Ascending aorta (tissue), 2 donors: ENCODE results near the gene DAB1. TPM values are rescaled to one million over a fixed set of nuclear protein-coding genes. Genes with fewer than 3 reads are reported as not detected.
"Not testable (repeated sequence)": the region's sequence is repeated elsewhere in the genome, so short reads cannot be mapped to it uniquely, and the experiment has no call there.

Experiments used
- DNase-seq, 2 donors: peaks; one replicate each; pipeline ENCODE4 v3.0.0-alpha.2; 2019; ENCODE audit warnings: low spot score in 2 of 2
- H3K27ac ChIP-seq, 2 donors: fragments of 200-600 bp; sonication (generic); one replicate each; pipeline ENCODE4 v1.5.1; 2016 to 2017; ENCODE audit warnings: mild to moderate bottlenecking in 1 of 2
- H3K27me3 ChIP-seq: fragments of 200-600 bp; sonication (generic); one replicate; pipeline ENCODE4 v1.5.1; 2017
- H3K36me3 ChIP-seq, 2 donors: fragments of 200-600 bp; sonication (generic); one replicate each; pipeline ENCODE4 v1.5.1; 2016
- H3K4me1 ChIP-seq, 2 donors: fragments of 200-600 bp; sonication (generic); one replicate each; pipeline ENCODE4 v1.5.1; 2016 to 2017; ENCODE audit warnings: mild to moderate bottlenecking in 1 of 2
- H3K4me3 ChIP-seq, 2 donors: fragments of 200-600 bp; sonication (generic); one replicate each; pipeline ENCODE4 v1.5.1; 2016 to 2017; ENCODE audit warnings: mild to moderate bottlenecking in 1 of 2
- H3K9me3 ChIP-seq, 2 donors: fragments of 200-600 bp; sonication (generic); one replicate each; pipeline ENCODE4 v1.5.1; 2016
- intact Hi-C: fragments of 100-400 bp; cut with DNase I; formaldehyde crosslinking; loops from one replicate; pipeline ENCODE4 v1.15.1; 2023
- total RNA-seq: library from RNA; depleted of rRNA; stranded (reverse); fragments of >200 nt; gene quantifications from one replicate; pipeline ENCODE4 v1.1.0, GENCODE V29; 2016
- TF ChIP-seq, protein P1 (sequence below), 3 experiments: fragments of 200-600 bp in 2 of 3; fragments of 450-650 bp in 1 of 3; sonication (generic) in 2 of 3; IDR thresholded peaks; one replicate each; pipeline ENCODE4 v1.5.1; 2016 to 2019; ENCODE audit warnings: antibody characterized with exemption in 3 of 3, mild to moderate bottlenecking in 1 of 3, moderate library complexity in 1 of 3

DAB1 gene
- total RNA-seq, 1 donor from 2014 or later, result not detected

DNA sequence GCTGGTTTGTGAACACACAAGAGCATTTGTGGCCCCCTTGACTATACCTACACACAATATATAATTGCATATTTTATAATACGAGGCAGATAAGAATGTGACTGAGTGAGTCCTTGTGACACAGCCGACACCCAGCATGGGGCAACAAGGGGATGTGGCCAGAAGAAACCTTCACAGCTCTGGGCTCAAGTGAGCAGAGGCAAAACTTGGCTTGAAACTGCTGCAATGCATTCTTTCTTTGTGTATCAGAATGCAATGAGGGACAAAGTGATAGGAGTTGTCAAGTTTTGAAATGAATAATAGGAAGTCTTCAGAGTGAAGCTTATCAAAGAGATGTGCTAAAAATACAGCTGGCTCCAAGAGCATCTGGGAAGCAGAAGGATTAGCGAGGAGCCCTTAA is 334.0 kb downstream of the DAB1 start:
- no peaks in the 10 kb centered on the region for H3K27me3 ChIP-seq
- H3K36me3 ChIP-seq, result no peaks in the 10 kb centered on the region
- intact Hi-C loops, result no loop called here
- H3K27ac ChIP-seq, result no peak overlapping the region
- H3K4me3 ChIP-seq, result no peak overlapping the region
- TF ChIP-seq, protein P1, sequence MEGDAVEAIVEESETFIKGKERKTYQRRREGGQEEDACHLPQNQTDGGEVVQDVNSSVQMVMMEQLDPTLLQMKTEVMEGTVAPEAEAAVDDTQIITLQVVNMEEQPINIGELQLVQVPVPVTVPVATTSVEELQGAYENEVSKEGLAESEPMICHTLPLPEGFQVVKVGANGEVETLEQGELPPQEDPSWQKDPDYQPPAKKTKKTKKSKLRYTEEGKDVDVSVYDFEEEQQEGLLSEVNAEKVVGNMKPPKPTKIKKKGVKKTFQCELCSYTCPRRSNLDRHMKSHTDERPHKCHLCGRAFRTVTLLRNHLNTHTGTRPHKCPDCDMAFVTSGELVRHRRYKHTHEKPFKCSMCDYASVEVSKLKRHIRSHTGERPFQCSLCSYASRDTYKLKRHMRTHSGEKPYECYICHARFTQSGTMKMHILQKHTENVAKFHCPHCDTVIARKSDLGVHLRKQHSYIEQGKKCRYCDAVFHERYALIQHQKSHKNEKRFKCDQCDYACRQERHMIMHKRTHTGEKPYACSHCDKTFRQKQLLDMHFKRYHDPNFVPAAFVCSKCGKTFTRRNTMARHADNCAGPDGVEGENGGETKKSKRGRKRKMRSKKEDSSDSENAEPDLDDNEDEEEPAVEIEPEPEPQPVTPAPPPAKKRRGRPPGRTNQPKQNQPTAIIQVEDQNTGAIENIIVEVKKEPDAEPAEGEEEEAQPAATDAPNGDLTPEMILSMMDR (IDR thresholded peaks at IDR 0.05), result no peak
- H3K4me1 ChIP-seq, result no peaks in the 10 kb centered on the region
- DNase-seq, result no peak
- H3K9me3 ChIP-seq, result no peaks in the 10 kb centered on the region

DNA sequence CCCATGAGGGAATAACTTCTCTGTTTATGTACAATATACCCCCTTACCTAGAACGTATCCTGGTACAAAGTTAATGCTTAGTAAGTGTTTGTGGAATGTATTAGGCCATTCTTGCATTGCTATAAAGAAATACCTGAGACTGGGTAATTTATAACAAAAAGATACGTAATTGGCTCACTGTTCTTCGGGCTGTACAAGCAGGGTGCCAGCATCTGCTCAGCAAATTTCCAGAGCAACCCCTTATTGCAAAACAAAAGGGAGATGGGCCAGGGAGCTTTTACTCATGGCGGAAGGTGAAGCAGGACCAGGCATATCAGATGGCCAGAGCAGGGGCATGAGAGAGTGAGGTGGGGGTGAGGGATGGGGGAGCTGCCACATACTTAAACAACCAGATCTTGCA is 334.6 kb downstream of the DAB1 start:
- no peaks in the 10 kb centered on the region for H3K27me3 ChIP-seq
- H3K4me1 ChIP-seq, result no peaks in the 10 kb centered on the region
- H3K4me3 ChIP-seq, result no peak overlapping the region
- intact Hi-C loops, result no loop called here
- no peak for DNase-seq
- TF ChIP-seq, protein P1 (IDR thresholded peaks at IDR 0.05), result no peak
- no peak overlapping the region for H3K27ac ChIP-seq
- no peaks in the 10 kb centered on the region for H3K9me3 ChIP-seq
- no peaks in the 10 kb centered on the region for H3K36me3 ChIP-seq

DNA sequence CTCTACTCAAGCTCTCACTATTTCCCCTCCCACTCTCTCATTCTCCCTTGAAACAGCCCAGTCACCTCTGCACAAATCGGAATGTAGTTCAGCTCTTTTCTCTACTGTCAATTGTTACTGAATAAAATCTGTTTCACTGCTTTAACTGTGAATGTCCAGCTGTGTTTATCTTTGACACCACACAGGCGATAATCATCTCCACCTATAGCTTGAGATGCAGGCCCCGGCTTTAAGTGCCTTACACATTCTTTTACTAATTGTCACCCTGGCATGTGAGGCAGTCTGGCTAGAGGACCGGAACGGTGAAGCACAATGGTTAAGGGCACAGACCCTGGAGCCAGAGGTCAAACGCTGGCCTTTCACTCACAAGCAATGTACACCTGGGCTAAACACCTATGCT is 335.2 kb downstream of the DAB1 start:
- Histone ChIP-seq H3K4me3 (no peak overlapping the region), H3K27ac (no peak overlapping the region), H3K36me3 (no peaks in the 10 kb centered on the region), H3K9me3 (no peaks in the 10 kb centered on the region), H3K4me1 (no peaks in the 10 kb centered on the region), H3K27me3 (no peaks in the 10 kb centered on the region)
- TF ChIP-seq, protein P1 (IDR thresholded peaks at IDR 0.05), result no peak
- no peak for DNase-seq
- intact Hi-C loops, result no loop called here

DNA sequence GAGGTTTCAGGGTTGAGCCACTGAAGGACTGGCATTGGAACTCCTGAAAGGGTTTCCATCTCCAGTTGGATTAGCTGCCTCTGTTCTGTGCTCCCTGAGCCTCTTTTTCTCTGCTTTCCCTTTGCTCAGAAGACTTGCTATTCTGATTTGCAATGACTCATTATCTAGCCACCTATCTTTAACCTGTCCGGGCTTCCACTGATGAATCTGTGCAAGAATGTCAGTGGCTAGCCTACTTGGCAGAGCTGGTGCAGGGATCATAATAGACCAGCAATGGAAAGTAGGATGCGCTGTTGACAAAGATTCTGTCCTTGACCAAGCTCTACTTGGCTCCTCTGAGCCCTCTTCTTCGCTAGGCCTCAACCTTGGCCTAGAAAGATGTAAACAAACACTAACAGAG is 336.2 kb downstream of the DAB1 start:
- H3K4me3 ChIP-seq, H3K9me3 ChIP-seq, intact Hi-C loops, H3K36me3 ChIP-seq, H3K27me3 ChIP-seq, H3K27ac ChIP-seq, H3K4me1 ChIP-seq, DNase-seq: not testable (repeated sequence)

DNA sequence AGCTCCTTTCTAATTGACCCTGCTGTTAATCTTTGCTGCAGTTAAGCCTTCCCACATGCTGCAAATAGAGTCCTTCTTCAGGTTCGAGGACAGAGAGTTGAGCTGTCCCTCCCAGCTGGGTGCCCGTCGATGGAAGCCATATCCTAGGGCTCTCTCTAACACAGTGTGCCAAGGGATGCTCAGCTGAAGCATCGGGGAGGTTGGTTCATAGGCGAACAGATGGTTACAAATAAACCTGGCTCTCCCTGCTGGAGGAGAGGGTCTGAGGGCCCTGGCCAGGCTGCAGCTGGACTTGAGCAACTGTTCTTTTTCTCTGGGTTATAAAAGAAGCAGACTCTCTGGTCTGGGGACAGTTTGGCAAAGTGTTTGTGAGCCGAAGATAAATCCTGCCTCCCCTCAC is 337.7 kb downstream of the DAB1 start:
- intact Hi-C loops, result no loop called here
- TF ChIP-seq, protein P1 (IDR thresholded peaks at IDR 0.05), result no peak
- no peaks in the 10 kb centered on the region for H3K4me1 ChIP-seq
- no peak for DNase-seq
- H3K9me3 ChIP-seq, result no peaks in the 10 kb centered on the region
- no peak overlapping the region for H3K27ac ChIP-seq
- H3K4me3 ChIP-seq, result no peak overlapping the region
- H3K36me3 ChIP-seq, result no peaks in the 10 kb centered on the region
- no peaks in the 10 kb centered on the region for H3K27me3 ChIP-seq

DNA sequence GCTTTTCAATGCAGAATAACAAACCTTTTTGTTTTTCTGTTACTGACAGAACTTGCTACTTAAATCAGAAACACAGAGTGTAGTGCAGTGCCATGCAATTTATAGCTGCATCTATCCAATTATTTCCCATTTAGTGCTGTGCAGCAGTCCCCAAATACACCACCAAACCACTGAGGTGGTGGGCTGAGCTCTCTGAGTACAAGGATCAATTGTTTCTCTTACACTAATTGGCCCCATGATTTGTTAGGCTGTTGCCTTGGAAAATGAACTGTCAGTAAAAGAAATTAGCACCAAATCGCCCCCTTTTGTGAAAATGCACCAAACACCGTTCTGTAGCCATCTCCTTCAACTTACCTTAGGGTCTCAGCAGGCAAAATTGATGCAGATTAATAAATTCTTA is 339.2 kb downstream of the DAB1 start:
- intact Hi-C loops, result no loop called here
- Histone ChIP-seq H3K27me3 (no peaks in the 10 kb centered on the region), H3K9me3 (no peaks in the 10 kb centered on the region), H3K27ac (no peak overlapping the region), H3K4me3 (no peak overlapping the region), H3K4me1 (no peaks in the 10 kb centered on the region), H3K36me3 (no peaks in the 10 kb centered on the region)
- DNase-seq, result no peak
- TF ChIP-seq, protein P1 (IDR thresholded peaks at IDR 0.05), result no peak
